Renal cortical epithelial cell (primary cell): ENCODE results near the gene ABCF1. TPM values are rescaled to one million over a fixed set of nuclear protein-coding genes. Genes with fewer than 3 reads are reported as not detected.

Experiments
- DNase-seq: peaks from one replicate; pipeline ENCODE4 v3.0.0-alpha.2; 2011; ENCODE audit warnings: low read depth
- total RNA-seq: library from RNA; depleted of rRNA; stranded (reverse); fragments of >200 nt; gene quantifications from 2 replicates; pipeline ENCODE4 v1.2.3, GENCODE V29; 2014

The ABCF1 gene
- total RNA-seq, 1 donor from 2014 or later = 77.8 TPM

DNA sequence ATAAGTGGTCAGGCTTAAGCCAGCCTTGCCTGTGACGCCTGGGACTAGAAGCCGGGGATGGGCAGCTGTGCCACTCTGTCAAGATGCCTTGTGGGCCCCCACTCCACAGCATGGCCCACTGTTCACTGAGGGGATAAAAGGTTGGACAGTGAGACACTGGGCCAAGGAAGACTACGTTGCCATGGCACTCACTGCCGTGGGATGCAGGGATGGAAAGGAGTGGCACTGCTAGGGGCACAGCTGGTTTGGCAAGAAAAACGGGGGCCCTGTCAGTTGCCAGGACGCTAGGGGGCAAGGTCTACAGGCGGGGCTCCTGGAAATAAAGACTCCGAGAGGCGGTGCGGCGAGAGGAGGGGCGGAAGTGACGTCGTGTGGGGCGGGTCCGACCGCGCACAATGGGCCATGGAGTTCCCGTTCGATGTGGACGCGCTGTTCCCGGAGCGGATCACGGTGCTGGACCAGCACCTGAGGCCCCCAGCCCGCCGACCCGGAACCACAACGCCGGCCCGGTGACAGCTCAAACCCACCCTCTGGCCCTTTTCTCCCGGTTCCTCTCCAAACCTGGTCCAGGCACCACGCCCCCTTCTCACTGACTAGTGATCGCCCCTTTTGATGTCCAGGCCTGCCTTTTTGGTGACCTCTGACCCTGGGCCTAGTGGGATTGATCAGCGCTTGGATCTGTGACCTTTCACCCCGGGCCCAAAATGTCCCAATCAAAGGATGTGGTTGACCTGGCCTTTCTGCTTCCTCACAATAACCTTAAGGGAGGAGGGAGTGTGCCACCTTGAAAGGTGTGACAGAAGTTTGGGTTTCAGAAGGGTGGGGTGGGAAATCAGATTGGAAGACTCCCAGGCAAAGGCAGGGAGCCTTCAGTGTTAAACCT is 55.5 kb downstream of the ABCF1 start, which contains the start of gene ATAT1:
Gene ATAT1, plus strand, starts transcription at position 391 of the 883 bp plus-strand sequence.
- peak; percentile 47 for DNase-seq

DNA sequence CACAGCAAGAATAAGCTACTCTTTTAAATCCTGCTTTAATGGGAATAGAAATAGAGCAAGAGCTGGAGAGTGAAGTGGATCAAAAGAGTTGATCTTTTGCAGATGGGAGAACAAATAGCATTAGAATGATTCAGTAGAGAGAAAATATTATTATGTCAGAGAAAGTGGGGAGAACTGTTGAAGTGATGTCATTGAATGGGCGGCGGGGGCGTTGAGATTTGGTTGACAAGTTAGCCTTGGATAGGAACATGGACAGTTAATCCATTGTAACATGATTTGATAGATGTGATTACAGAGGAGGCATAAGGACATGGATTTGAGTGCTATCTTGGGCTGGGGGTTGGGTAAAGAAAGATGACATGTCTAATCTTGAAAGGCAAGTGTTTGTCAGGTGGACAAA is 64.6 kb downstream of the ABCF1 start:
- DNase-seq = no peak

GRCh38 chr6:30640481-30640880 is 69.2 kb downstream of the ABCF1 start:
- DNase-seq = no peak

DNA sequence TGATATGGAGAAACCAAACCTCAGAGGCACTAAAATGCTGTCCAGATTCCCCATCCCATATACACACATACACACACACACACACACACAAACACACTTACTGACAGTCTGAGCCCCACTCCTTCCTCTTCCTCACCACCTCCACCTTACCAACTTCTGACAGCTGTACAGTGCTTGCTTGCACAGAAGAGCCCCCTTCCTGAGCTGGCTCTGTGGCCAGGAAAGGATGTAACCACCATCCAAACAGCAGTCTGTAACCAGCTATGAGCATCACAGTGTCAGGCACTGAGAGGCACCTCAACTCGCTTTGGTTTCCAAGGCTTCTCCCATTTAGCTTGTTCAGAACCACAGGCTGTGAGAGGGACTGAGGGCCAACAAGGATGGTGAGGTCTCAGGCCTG is 69.8 kb downstream of the ABCF1 start:
- DNase-seq = no peak

Other genes with a start within 250 kb of the ABCF1 start
- 9.6 and 14.1 TPM in 2 replicates for gene TRIM39, start 244.5 kb upstream of the ABCF1 start, total RNA-seq
- 15.8 and 34.7 TPM in 2 replicates for gene RPP21, start 226.3 kb upstream of the ABCF1 start, total RNA-seq
- 170 and 213 TPM in 2 replicates for gene HLA-E, start 81.9 kb upstream of the ABCF1 start, total RNA-seq
- gene GNL1, start 15.0 kb upstream of the ABCF1 start, total RNA-seq = 32.2 and 49.8 TPM in 2 replicates
- 2.3 and 3.9 TPM in 2 replicates for gene PRR3, start 14.1 kb upstream of the ABCF1 start, total RNA-seq
- gene PPP1R10, start 45.8 kb downstream of the ABCF1 start, total RNA-seq = 6.1 and 30.3 TPM in 2 replicates
- 31.0 and 60.4 TPM in 2 replicates for gene MRPS18B, start 46.4 kb downstream of the ABCF1 start, total RNA-seq
- 7.6 and 7.8 TPM in 2 replicates for gene ATAT1, start 55.4 kb downstream of the ABCF1 start, total RNA-seq
- gene C6orf136, start 75.7 kb downstream of the ABCF1 start, total RNA-seq = 6.9 and 7.3 TPM in 2 replicates
- 40.2 and 41.7 TPM in 2 replicates for gene DHX16, start 101.6 kb downstream of the ABCF1 start, total RNA-seq
- 27.5 and 38.7 TPM in 2 replicates for gene PPP1R18, start 115.2 kb downstream of the ABCF1 start, total RNA-seq
- gene NRM, start 119.5 kb downstream of the ABCF1 start, total RNA-seq = 0.69 and 1.7 TPM in 2 replicates
- gene MDC1, start 145.8 kb downstream of the ABCF1 start, total RNA-seq = 6.4 and 10.2 TPM in 2 replicates
- gene TUBB, start 148.9 kb downstream of the ABCF1 start, total RNA-seq = 312 and 597 TPM in 2 replicates
- gene FLOT1, start 171.2 kb downstream of the ABCF1 start, total RNA-seq = 19.4 and 100 TPM in 2 replicates
- 56.6 and 249 TPM in 2 replicates for gene IER3, start 173.1 kb downstream of the ABCF1 start, total RNA-seq